Measurements from ENCODE around the gene CHCHD10. TPM values are rescaled to one million over a fixed set of nuclear protein-coding genes. Genes with fewer than 3 reads are reported as not detected.
"Not testable (repeated sequence)": the region's sequence is repeated elsewhere in the genome, so short reads cannot be mapped to it uniquely, and the experiment has no call there.

CHCHD10 gene
- total RNA-seq, 1 donor, result 3.9 TPM

GRCh38 chr22:23743303-23743705 lies 24.5 kb downstream of the CHCHD10 start:
- DNase-seq (ENCODE audit: low read depth), result no peak
- no peak overlapping the region for H3K4me3 ChIP-seq (ENCODE audit: low read depth, low read length)
- no peak for TF ChIP-seq CTCF (IDR thresholded peaks at IDR 0.05; ENCODE audit: insufficient read depth, low read depth, low read length)

GRCh38 chr22:23742505-23743264 lies 25.1 kb downstream of the CHCHD10 start:
- no peak for DNase-seq (ENCODE audit: low read depth)
- no peak for TF ChIP-seq CTCF (IDR thresholded peaks at IDR 0.05; ENCODE audit: insufficient read depth, low read depth, low read length)
- H3K4me3 ChIP-seq (ENCODE audit: low read depth, low read length), result no peak overlapping the region

GRCh38 chr22:23737696-23738095 lies 30.1 kb downstream of the CHCHD10 start:
- no peak for DNase-seq (ENCODE audit: low read depth)
- TF ChIP-seq CTCF (IDR thresholded peaks at IDR 0.05; ENCODE audit: insufficient read depth, low read depth, low read length), result no peak
- no peak overlapping the region for H3K4me3 ChIP-seq (ENCODE audit: low read depth, low read length)

- not testable (repeated sequence) for DNase-seq (ENCODE audit: low read depth); H3K4me3 ChIP-seq (ENCODE audit: low read depth, low read length)
Observed at GRCh38 chr22:23728108-23728507, 39.7 kb downstream of the CHCHD10 start.

GRCh38 chr22:23722724-23723123 lies 45.0 kb downstream of the CHCHD10 start:
- DNase-seq (ENCODE audit: low read depth), result no peak
- TF ChIP-seq CTCF (IDR thresholded peaks at IDR 0.05; ENCODE audit: insufficient read depth, low read depth, low read length), result no peak
- no peak overlapping the region for H3K4me3 ChIP-seq (ENCODE audit: low read depth, low read length)

- H3K4me3 ChIP-seq (ENCODE audit: low read depth, low read length), result no peak overlapping the region
- no peak for DNase-seq (ENCODE audit: low read depth)
- no peak for TF ChIP-seq CTCF (IDR thresholded peaks at IDR 0.05; ENCODE audit: insufficient read depth, low read depth, low read length)
Observed at GRCh38 chr22:23722160-23722559, 45.6 kb downstream of the CHCHD10 start.

- H3K4me3 ChIP-seq (ENCODE audit: low read depth, low read length), result no peak overlapping the region
- DNase-seq (ENCODE audit: low read depth), result no peak
- TF ChIP-seq CTCF (IDR thresholded peaks at IDR 0.05; ENCODE audit: insufficient read depth, low read depth, low read length), result no peak
Observed at GRCh38 chr22:23720855-23721254, 46.9 kb downstream of the CHCHD10 start.

All from fibroblast of villous mesenchyme (primary cell).